HG02885 (cell line): Measurements from ENCODE around the gene GPS1.

Source experiments
- ATAC-seq: cut with Tn5 transposase; IDR thresholded peaks from one replicate; pipeline ENCODE4 v1.9.1; 2021; ENCODE audit warnings: mild to moderate bottlenecking; ENCODE audit not compliant: unreplicated experiment, poor library complexity

The GPS1 gene

GRCh38 chr17:82013772-82014321, 37.9 kb upstream of the GPS1 start:
- ATAC-seq, result no peak

GRCh38 chr17:82014432-82014831, 37.3 kb upstream of the GPS1 start:
- no peak for ATAC-seq

- ATAC-seq, result no peak
Measured at GRCh38 chr17:82014971-82015310, 36.8 kb upstream of the GPS1 start.

- no peak for ATAC-seq
Measured at GRCh38 chr17:82015311-82015971, 36.3 kb upstream of the GPS1 start.

GRCh38 chr17:82016061-82016874, 35.4 kb upstream of the GPS1 start:
- ATAC-seq, result no peak

GRCh38 chr17:82016875-82017459, 34.7 kb upstream of the GPS1 start:
- no peak for ATAC-seq

- no peak for ATAC-seq
Measured at GRCh38 chr17:82017612-82018151, 34.0 kb upstream of the GPS1 start.

- no peak for ATAC-seq
Measured at GRCh38 chr17:82018152-82018988, 33.3 kb upstream of the GPS1 start.

- no peak for ATAC-seq
Measured at GRCh38 chr17:82018989-82019689, 32.6 kb upstream of the GPS1 start.

GRCh38 chr17:82019690-82020571, 31.8 kb upstream of the GPS1 start:
- ATAC-seq, result no peak

- no peak for ATAC-seq
Measured at GRCh38 chr17:82020572-82021106, 31.1 kb upstream of the GPS1 start.

GRCh38 chr17:82021107-82021899, 30.4 kb upstream of the GPS1 start:
- no peak for ATAC-seq

GRCh38 chr17:82021900-82022309, 29.8 kb upstream of the GPS1 start:
- ATAC-seq, result no peak

GRCh38 chr17:82022310-82022980, 29.3 kb upstream of the GPS1 start, which contains the start of gene CENPX:
TSS of gene CENPX (minus strand) at chr17:82022878. CDS start at chr17:82022861, 17 bp downstream.
- no peak for ATAC-seq

- peak; percentile 85 for ATAC-seq
Measured at GRCh38 chr17:82022981-82023446, 28.7 kb upstream of the GPS1 start, which contains the start of gene LRRC45. TSS of gene LRRC45 (plus strand) at chr17:82023305. CDS start at chr17:82023644, 339 bp downstream.

- ATAC-seq, result no peak
Measured at GRCh38 chr17:82023447-82024241, 28.1 kb upstream of the GPS1 start.
